RPMI8226 (cell line): ENCODE measurements around the gene TNNC1.

Experiments used
- DNase-seq: peaks from one replicate; pipeline ENCODE4 v3.0.0-alpha.2; 2015

Gene TNNC1

DNA sequence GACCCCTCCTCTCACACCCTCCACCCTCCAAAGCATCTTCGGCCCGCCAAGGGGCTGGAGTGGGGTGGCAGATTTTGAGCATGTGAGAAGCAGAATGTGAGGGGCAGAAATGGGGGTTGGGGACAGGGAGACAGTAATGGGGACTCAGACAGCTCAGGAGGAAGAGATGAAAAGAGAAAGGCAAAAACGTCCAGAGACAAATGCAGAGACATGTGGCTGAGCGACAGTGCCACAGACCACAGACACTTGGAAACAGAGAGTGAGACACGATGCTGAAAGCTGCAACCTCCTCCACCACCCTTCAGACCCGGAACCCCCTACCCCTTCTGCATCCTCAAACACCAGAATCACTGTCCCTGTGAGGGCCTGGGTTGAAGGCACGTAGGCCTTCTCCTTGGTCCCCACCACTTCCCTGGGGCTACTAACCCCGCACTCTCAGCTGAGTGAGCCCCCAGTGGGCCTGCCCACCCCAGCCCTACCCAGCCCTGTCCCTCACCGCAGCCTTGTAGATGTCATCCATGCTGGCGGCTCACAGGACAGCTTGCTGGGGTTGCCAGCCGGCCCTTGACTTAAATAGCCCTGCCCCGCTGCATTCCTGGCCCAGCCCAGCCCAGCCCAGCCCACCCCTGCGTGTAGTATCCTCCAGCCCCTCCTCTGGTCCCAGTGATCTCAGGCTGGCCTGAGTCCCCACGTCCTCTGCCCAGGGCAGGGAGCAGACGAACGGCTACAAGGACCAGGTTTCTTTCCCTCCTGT is at the start of gene TNNC1:
TNNC1 (minus strand) TSS at position 546 of the 754 bp plus-strand sequence; CDS start at position 520, 26 bp downstream.
- no peak for DNase-seq

DNA sequence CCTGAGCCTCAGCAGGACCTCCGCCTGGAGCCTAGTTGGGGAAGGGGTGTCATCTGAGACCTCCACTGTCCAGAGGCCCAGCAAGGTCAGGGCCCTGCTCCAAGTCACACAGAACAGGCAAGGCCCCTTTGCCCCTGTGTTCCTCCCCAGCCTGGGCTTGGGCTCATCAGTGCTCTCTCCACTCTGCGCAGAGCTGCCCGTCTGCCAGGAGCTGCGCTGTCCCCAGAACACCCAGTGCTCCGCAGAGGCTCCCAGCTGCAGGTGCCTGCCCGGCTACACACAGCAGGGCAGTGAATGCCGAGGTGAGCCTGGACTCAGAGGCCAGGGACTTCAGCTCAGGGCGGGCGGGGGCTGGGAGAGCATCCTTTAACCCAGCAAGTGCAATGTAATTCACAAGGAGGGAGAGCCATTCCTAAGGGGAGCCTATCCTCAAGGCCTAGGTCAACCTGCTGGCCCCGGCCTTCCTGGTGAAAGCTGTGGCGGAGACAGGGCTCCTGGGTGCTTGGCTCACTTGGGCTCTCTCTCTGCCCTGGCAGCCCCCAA is 49.0 kb upstream of the TNNC1 start:
- no peak for DNase-seq

GRCh38 chr3:52502001-52502400 is 48.2 kb upstream of the TNNC1 start:
- DNase-seq: no peak

DNA sequence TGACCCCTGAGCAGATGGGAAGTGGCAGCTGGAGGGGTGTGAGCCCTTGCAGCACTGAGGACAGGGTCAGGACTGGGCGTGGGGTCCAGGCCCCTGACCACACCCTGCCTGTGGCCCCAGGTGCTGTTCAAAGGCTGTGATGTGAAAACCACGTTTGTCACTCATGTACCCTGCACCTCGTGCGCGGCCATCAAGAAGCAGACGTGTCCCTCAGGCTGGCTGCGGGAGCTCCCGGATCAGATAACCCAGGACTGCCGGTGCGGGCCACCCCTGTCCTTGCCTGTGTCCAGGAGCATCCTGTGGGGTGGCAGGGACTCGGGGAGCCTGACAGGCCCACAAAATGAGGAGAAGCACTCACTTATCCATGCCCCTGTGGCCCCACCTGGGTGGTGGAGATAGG is 47.2 kb upstream of the TNNC1 start:
- no peak for DNase-seq

GRCh38 chr3:52498137-52499054 is 44.6 kb upstream of the TNNC1 start:
- DNase-seq: no peak

- no peak for DNase-seq
Measured at GRCh38 chr3:52495777-52496602, 42.1 kb upstream of the TNNC1 start.

DNA sequence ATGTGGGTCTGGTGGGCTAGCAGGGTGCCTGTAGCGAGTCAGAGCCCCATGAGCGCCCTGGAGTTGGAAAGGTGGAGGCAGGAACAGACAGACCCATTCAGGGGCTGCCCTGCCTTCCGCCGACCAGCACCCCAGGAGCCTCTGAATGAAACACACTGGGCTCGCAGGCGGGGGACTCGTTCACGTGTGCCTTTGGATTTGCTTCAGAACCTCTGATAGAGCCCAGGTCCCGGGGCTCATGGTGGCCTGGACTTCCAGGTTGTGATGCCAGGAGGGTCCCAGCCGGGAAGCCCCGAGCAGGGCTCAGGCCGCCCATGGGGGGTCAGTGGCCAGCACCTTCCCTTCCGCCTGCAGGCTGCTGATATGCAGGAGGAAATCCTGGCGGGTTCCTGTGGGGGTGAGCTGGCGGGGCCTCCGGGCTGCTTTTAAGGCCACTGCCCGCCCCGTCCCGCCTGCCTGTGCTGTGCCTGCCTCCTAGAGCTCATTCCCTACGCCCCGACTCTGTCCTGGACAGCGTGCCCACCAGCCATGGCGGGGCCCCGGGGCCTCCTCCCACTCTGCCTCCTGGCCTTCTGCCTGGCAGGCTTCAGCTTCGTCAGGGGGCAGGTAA is 41.1 kb upstream of the TNNC1 start, which contains the start of gene STAB1:
STAB1 (plus strand) TSS at position 453 of the 610 bp plus-strand sequence; CDS start at position 529, 76 bp downstream.
- no peak for DNase-seq

GRCh38 chr3:52494445-52494844 is 40.6 kb upstream of the TNNC1 start:
- DNase-seq: peak; percentile 37

DNA sequence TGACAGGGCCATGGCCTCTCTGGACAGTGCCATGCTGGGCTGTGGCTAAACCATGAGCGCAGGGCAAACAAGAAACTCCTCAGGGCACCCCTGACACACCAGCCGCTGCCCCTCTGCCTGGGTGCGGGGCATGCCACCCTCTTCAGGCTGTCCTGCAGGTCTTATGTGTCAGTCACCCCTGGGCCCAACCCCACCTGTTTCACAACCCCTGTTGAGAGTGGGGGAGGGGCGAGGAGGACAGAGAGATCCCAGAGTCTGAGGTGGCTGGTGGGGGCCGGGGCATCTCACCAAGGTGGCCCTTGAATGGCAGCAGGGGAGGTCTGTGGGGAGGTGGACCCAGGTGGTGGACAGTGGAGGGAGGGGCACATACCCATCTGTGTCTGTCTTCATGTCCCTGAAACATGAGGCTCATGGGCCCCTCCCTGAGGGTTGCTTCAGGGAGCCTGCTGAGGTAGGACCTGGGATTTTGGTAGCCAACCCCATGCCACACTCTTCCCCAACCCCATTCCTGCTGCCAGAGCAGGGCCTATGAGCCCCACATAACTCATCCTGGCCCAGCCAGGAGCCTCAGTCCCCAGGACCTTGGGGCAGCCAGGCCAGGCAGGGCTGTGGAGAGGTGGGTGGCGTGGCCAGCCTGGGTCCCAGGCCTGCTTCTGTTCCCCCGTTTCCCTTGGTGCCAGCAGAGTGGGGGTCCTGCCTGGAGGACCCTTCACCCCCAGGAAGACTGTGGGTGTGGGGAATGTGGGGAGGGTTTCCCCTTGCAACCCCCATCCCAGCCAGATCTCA is 39.6 kb upstream of the TNNC1 start:
- DNase-seq: no peak

GRCh38 chr3:52492059-52492458 is 38.2 kb upstream of the TNNC1 start:
- no peak for DNase-seq

DNA sequence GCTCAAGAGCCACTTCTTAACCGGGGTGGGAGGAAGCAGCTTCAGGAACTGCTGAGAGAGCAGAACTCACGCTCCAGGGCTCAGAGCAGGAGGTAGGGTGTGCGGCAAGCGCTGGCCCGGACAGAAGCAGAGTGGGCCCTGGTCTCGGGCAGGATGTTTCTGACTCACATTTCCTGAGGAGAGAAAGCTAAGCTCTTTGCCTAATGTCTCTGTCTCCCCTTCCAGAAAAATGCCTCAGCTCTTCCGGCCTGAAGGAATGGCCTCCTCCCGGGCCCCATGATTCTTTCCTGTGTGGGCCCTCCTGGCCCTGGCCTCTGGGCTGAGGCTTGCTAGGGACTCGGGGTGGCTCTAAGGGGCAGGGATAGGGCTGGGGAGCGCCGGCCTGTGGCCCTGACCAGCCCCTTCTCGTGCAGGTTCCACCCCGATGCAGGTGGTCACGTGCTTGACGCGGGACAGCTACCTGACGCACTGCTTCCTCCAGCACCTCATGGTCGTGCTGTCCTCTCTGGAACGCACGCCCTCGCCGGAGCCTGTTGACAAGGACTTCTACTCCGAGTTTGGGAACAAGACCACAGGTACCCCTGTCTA is 37.2 kb upstream of the TNNC1 start:
- DNase-seq: no peak

DNA sequence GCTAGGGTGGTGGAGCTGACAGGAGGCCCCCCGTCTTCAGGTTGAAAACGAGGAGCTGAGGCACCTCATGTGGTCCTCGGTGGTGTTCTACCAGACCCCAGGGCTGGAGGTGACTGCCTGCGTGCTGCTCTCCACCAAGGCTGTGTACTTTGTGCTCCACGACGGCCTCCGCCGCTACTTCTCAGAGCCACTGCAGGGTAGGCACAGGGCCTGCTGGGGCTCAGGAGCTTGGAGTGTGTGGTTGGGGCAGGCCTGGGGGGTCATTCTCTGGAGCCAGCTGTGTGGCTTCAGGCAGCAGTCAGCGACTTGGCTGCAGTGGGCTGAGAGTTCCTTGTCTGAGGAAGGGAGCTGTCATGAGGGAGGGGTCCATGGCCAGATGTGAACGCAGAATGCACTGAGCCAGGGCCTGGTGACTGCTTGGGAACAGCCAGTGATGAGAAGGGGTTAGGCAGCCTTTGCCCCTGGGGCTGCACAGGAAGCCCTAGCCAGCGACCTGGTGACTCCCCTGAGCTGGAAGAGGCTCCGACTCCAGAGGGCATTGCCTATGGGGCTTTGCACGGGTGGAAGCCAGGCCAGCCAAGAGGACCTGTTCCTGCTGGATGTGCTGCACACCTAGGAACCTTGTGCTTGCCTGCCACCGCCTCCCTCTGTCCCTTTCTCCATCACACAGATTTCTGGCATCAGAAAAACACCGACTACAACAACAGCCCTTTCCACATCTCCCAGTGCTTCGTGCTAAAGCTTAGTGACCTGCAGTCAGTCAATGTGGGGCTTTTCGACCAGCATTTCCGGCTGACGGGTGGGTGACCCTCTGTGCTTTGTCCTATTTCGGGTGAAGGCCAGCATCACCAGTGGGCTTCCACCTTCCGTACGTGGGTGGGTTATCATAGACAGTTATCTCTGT is 36.4 kb upstream of the TNNC1 start:
- no peak for DNase-seq

DNA sequence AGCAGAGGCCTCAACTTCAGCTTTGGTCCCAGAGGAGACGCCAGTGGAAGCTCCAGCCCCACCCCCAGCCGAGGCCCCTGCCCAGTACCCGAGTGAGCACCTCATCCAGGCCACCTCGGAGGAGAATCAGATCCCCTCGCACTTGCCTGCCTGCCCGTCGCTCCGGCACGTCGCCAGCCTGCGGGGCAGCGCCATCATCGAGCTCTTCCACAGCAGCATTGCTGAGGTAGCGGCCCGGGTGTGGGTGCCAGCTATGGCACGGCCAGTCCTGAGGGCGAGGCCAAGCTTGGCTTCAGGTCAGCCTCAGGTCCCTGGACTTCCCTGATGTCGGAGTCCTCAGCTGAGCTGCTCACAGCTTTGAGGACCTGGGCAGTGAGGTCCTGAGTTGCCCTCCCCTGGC is 35.6 kb upstream of the TNNC1 start:
- DNase-seq: no peak

- no peak for DNase-seq
Measured at GRCh38 chr3:52488746-52489145, 34.9 kb upstream of the TNNC1 start.

DNA sequence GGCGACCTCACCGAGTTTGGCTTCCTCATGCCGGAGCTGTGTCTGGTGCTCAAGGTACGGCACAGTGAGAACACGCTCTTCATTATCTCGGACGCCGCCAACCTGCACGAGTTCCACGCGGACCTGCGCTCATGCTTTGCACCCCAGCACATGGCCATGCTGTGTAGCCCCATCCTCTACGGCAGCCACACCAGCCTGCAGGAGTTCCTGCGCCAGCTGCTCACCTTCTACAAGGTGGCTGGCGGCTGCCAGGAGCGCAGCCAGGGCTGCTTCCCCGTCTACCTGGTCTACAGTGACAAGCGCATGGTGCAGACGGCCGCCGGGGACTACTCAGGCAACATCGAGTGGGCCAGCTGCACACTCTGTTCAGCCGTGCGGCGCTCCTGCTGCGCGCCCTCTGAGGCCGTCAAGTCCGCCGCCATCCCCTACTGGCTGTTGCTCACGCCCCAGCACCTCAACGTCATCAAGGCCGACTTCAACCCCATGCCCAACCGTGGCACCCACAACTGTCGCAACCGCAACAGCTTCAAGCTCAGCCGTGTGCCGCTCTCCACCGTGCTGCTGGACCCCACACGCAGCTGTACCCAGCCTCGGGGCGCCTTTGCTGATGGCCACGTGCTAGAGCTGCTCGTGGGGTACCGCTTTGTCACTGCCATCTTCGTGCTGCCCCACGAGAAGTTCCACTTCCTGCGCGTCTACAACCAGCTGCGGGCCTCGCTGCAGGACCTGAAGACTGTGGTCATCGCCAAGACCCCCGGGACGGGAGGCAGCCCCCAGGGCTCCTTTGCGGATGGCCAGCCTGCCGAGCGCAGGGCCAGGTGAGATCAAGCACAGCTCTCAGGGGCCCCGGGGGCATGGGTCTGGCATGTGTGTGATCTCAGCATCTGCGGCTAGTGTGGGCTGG is 34.2 kb upstream of the TNNC1 start:
- DNase-seq: no peak

DNA sequence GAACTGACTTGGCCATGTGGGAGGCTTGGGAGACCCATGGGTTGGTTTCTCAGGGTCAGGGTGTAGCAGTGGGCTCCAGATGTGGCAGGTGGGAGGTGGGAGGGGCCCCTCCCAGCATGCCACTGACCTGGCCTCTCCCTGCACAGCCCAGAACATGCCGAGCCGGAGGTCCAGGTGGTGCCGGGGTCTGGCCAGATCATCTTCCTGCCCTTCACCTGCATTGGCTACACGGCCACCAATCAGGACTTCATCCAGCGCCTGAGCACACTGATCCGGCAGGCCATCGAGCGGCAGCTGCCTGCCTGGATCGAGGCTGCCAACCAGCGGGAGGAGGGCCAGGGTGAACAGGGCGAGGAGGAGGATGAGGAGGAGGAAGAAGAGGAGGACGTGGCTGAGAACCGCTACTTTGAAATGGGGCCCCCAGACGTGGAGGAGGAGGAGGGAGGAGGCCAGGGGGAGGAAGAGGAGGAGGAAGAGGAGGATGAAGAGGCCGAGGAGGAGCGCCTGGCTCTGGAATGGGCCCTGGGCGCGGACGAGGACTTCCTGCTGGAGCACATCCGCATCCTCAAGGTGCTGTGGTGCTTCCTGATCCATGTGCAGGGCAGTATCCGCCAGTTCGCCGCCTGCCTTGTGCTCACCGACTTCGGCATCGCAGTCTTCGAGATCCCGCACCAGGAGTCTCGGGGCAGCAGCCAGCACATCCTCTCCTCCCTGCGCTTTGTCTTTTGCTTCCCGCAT is 33.4 kb upstream of the TNNC1 start:
- no peak for DNase-seq

- no peak for DNase-seq
Measured at GRCh38 chr3:52484680-52485461, 31.0 kb upstream of the TNNC1 start.
